ENCODE measurements around the gene PHRF1.

PHRF1 gene

GRCh38 chr11:616320-617198, 40.3 kb downstream of the PHRF1 start:
- no peak for DNase-seq

GRCh38 chr11:617199-617911, 41.1 kb downstream of the PHRF1 start:
- no peak for DNase-seq

GRCh38 chr11:617912-618682, 41.8 kb downstream of the PHRF1 start:
- DNase-seq: no peak

GRCh38 chr11:618856-619627, 42.8 kb downstream of the PHRF1 start:
- no peak for DNase-seq

DNA sequence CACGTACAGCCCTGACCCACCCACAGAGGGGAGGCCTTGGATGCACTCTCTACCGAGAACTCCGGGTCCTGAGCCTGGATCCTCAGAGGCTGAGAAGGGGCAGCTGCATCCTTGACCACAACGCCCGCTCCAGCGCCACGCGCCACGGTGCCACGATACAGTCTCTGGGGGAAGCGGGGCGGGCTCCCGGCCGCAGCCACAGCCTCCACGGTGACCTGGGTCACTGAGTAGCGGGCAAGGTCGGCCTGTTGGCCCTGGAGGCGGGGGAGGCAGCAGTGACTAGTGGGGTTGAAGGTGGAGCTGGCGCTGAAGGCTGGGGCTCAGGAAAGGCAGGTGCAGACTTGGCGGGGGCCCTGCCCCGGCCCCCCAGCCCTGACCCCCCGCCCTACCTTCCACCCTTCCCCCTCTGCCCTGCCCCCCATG, 43.4 kb downstream of the PHRF1 start:
- no peak for DNase-seq

DNA sequence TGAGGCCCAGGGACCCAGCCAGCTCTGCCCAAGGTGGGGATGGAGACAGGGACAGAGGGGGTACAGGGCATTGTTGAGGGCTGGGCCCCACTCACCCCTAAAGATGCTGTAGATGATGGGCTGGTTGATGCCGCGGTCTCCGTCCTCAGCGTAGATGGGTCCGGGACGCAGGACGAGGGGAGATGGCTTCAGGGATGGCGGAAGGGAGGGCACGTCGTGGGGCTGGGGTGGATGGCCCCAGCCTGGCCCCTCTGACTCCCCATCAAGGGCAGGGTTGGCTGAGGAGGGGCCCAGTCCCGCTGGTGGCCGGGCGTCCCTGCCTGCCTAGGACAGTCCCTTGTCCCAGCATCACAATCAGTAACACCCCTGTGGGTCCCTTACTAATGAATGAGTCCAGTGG, 43.9 kb downstream of the PHRF1 start:
- DNase-seq: no peak

DNA sequence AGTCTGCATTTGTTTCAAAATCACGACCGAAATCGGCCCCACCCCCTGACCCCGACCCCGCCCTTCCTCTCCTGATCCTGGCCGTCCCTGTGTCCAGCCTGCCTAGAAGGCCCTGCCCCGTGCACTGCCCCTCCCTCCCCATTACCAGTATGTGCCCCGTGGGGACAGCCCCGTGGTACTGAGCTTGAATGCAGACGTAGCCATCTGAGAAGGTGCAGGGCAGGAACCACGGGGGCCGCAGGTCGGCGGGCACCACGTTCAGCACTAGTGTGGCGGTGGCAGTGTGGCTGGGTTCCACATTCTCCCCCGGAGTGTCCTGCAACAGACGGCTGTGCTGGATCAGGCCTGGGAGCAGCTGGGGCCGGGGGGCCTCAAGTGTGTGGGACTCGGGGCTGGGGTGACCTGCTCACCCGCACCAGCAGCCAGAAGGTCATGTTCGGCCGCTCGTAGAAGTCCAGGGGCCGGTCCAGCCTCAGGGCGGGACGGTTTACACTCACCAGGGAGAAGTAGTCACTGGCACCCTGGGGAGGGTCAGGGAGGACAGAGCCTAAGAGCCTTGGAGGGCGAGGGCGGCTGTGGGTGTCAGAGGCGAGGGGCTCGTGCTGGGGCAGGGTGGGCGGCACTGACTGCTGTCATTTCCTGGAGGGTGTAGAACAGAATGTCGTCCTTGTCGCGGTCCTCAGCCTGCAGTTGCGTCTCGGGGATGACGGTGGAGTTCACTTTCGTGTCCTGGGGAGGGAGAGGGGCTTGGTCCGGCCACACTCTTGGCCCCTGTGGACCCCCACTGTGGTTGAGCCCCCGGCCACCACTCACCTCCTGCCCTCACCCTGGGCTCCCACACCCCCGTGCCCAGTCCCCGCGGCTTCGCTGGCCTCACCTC, 44.9 kb downstream of the PHRF1 start:
- DNase-seq: no peak

DNA sequence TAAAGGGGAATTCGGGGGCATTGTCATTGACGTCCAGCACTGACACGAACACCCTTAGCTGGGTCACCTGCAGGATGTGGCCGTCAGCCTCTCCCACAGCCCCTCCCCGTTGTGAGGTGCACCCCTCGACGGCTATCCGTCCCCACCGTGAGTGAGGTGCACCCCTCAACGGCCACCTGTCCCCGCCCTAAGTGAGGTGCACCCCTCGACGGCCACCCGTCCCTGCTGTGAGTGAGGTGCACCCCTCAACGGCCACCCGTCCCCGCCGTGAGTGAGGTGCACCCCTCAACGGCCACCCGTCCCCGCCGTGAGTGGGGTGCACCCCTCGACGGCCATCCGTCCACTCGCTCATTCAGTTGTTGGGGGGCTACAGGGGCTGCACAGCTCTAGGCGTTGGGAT, 45.6 kb downstream of the PHRF1 start:
- DNase-seq: no peak

DNA sequence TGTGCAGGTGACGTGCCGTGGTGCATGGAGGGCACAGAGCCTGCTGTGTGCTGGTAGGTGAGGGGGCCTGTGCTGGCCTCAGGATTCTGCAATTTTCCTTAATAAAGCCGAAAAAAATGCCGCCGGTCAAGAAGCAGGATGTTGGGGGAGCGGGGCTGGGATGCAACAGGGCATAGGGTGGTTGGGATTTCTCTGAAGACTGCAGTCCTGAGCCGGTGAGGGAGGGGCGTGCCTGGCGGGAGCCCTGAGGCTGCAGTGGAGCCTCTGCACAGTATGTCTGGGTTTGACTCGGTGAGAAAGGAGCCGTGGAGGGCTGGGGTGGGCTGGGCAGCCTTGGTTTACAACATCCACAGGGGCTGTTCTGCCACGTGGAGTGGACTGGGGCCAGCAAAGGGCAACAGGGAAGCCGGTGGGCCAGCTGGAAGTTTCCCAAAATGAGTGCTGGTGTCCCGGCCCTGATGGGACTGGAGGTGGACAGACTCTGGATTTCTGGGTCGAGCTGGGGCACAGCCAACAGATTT, 47.1 kb downstream of the PHRF1 start:
- DNase-seq: no peak

DNA sequence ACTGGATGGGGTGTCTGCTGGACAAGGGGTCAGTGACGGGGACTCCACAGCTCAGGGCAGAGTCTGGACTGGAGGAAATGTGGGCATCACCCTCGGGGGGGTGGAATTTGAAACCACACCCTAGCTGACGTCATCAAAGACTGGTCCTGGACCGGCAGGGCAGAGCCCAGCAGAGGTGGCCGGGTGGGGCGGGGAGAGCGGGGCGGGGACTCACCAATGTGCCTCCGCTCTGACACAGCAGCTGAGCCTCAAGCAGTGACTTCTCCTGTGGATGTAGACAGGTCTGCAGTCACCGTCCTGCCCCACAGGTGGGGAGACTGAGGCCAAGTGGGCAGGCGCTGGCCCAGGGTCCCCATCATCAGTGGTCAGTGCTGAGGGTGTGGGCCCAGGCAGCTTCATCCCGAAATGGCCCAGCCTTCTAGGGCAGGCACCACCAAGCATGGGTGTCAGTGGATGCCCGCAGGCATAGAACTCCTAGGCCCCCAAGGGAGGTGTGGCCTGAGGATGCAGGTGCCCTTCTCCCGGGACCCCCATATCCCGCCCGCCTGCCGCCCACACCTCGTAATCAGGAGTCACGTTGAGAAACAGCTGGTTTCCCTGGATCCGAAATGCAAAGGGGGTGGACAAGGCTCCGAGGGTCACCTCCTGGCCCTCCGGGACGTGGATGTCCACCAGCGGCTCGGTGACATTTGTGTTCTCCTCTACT, 47.9 kb downstream of the PHRF1 start:
- no peak for DNase-seq

DNA sequence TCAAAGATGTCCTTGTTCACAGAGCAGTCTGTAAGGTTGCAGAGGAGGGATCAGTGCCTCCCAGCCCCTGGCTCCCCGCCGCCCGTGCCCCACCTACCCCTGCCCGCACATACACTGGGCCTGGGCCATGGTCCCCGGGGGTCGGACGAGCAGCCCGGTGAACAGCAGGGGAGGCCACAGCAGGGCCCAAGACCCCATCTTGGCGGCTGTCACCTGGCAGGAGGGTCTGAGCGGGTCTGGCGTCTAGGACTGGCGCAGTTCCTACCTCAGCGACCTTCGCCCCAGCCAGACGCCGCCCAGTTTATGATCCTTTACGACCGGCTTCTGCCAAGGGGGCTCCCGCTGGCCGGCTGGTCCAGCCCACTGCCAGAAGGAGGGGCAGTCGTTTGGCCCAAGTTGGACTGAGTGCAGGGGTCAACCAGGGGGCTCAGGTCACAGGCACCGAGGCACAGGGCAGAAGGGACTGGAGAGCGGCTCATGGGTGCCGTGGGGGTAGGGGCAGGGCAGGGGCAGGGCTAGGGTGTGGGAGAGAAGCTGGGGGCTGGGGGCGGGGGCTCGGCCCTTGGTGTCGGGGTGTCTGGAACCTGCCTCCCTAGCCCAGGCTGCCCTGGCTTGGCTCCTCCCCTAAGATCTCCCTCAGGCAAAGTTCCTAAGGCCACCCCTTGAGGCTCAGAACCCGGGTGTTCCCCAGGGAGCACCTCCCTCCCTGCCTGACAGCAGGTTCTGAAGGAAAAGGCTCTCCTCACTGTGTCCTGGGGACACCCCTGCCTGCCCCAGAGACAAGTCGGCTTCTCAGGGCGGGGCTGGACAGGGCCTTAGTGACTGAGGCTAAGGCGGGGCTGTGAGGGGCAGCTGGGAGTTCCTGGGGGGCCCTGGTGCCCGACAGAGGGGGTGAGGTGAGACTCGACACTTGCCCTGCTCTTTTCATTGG, 48.7 kb downstream of the PHRF1 start, which contains the start of gene CDHR5:
TSS of gene CDHR5 (minus strand) at position 251 of the 931 bp plus-strand sequence. CDS start at position 198, 53 bp downstream.
- DNase-seq: no peak

DNA sequence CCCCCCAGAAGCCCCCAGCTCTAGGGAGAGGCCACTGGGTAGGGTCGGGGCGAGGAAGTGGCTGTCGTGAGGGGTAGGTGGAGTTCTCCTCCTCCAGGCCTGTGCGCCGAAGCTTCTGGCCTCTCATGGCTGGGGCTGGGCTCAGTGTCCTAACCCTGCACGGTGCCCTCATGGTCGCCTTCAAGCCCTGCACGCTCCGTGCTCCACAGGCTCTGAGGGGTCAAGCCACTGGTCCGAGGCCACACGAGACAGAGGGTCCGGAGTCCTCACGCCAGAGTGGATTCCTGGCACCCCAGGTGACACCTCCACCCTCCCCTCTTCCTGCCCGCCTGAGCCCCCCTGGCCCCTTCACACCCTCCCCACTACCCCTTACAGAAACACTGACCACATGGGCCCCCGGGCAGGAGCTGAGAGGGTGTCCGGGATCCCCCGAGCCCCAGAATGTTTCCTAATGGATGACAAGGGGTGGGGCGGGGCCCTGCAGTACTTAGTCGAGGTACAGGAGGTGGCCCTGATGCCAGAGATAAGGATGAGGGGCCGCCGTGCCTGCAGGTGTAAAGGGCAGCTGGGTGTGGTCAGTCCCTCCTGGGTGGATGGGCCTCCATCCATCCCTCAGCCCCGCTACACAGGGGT, 49.5 kb downstream of the PHRF1 start:
- DNase-seq: no peak

DNA sequence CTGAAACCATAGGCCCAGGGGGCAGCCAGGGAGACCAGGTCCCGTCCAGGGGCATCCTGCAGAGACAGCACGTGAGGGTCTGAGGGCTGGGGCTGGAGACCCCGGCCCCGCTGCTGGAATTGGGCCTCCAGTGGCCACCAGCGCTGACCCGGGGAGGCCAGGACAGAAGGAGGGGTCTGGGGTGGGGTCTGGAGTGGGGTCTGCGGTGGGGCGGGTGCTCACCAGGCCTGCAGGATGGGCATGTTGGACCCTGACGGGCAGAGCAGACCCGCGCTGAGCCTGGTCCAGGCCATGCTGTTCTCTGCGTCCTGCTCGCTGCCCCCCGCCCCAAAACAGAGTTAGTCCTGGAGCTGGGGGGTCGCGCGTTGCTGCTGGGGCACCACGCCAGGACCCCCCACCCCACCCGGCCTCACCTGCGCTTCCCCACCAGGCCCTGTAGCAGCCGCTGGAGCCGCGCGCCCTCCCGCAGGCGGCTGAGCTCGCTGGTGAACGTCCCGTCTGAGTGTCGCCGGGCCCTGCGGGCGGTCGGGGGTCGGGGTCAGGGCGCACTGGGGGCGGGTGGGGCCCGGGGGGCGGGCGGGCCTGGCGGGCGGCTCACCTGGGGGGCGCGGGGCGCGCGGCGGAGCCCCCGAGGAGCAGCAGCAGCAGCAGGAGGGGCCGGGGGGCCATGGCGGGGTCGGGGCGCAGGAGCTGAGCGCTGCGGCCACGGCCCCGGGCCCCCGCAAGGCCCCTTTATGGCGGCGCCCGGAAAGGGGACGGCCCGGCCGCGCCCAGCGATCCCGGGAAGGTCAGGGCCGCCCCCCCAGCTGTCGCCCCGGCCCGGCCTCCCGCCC, 50.4 kb downstream of the PHRF1 start, which contains the start of gene SCT:
TSS of gene SCT (minus strand) at position 707 of the 833 bp plus-strand sequence. CDS start at position 669, 38 bp downstream.
- DNase-seq: no peak

DNA sequence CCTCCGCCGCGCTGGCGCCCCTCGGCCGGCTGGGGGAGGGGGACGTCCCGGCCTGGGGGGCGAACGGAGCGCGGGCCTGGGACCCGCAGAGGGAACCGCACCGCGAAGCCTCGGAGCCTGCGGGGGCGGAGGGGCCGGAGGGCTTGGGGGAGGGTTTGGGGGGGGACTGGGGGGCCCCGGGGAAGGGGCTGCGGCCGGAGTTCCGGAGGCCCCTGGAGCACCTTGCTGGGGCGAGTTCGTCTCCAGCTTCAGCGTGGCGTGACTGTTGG, 51.0 kb downstream of the PHRF1 start:
- DNase-seq: no peak

DNA sequence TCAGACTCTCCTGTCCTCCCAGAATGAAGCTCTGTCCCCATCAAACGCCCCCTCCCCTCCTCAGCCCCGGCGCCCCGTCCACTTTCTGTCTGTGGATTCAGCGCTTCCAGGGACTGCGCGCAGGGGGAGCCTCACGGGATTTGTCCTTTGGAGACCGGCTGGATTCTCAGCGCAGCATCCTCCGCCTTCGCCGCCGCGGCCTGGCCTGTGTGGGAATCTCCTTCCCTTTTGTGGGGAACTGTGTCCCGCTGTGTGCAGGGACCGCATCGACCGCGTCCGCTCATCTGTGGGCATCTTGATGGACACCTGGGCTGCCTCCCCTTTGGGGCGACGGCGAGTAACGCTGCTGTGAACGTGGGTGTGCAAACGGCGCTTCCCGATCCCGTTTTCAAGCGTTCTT, 51.8 kb downstream of the PHRF1 start:
- no peak for DNase-seq

DNA sequence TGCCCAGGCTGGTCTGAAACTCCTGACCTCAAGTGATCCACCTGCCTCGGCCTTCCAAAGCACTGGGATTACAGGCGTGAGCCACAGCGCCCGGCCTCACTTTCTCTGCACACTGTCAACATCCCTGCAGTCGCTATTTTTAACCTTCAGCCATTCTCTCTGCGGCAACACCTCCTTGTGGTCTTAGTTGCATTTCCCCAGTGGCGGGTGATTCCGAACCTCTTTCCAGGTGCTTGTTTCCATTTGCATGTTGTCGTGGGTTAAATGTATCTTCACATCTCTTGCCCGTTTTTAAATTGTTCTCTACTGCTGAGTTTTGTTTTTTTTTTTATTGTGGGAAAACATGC, 52.9 kb downstream of the PHRF1 start:
- no peak for DNase-seq

GRCh38 chr11:630871-631270, 54.6 kb downstream of the PHRF1 start:
- no peak for DNase-seq

DNA sequence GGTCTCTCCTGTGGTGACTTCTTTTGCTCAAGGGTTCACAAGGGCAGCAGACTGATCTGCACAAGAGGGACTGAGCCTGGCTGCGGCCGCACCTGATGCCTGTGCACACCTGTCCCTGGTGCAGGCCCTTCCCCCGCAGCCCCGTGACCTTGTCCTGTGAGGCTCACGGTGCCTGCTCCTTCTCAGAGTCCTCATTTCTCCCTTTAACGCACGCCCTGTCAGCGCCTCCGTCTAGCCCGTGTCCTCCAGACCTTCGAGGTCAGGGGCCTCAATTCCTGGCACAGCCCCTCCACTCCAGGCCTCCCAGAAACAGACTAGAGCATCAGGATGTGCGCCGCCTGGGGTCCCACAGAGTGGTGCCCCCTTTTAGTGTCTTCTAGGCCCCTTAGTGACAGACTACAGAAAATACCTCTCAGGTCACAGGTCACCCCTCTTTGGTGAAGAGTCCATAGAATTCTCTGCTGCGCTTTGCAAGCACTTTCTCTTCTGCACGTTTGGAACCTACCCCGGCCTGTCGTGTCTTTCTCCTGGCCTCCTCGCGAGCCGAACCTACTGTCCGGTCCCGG, 59.8 kb downstream of the PHRF1 start:
- DNase-seq: no peak
